A549 (cell line): ENCODE measurements around the gene PRKCE. TPM values are rescaled to one million over a fixed set of nuclear protein-coding genes. Genes with fewer than 3 reads are reported as not detected.
A peak's percentile ranks its signal among the peaks of the same experiment; 100 is the strongest.

Source experiments
- ATAC-seq, 2 experiments: fragments of 200-7000 bp in 1 of 2; fragments of >200 bp in 1 of 2; cut with Nextera tagmentation in 1 of 2; cut with Tn5 transposase in 1 of 2; 3 replicates each; pipeline versions ENCODE4 v1.8.0 to v1.9.1; 2018 to 2020; ENCODE audit warnings: mild to moderate bottlenecking in 1 of 2, moderate library complexity in 1 of 2
- CTCF ChIA-PET: fragments of 300-600 bp; sonication (Branson Sonifier 250); formaldehyde crosslinking; extraction: SDS; loops from one replicate; lab custom pipeline; 2021; ENCODE audit warnings: antibody characterized with exemption, inconsistent platforms; lab: Yijun Ruan, JAX
- POLR2A ChIA-PET: fragments of 350-600 bp; formaldehyde crosslinking; extraction: SDS; loops from one replicate; lab custom pipeline; 2021; ENCODE audit warnings: antibody characterized with exemption, inconsistent platforms; lab: Yijun Ruan, JAX
- DNase-seq, 2 experiments: peaks; one replicate each; pipeline versions ENCODE4 v3.0.0 to v3.0.0-alpha.2; 2011 to 2016; ENCODE audit warnings: low read depth in 1 of 2, low spot score in 1 of 2
- FAIRE-seq: peaks from 2 replicates; lab custom pipeline; 2011; peaks lifted over from hg19 to GRCh38; lab: Jason Lieb, UNC
- H3K27ac ChIP-seq, 2 experiments: fragments of >200 bp; sonication (Bioruptor Twin); formaldehyde crosslinking; 3 replicates each; pipeline ENCODE4 v1.5.1; 2016 to 2017
- H3K4me1 ChIP-seq: fragments of >200 bp; sonication (Bioruptor Twin); formaldehyde crosslinking; 3 replicates; pipeline ENCODE4 v1.6.1; 2016
- H3K4me2 ChIP-seq: fragments of >200 bp; sonication (Bioruptor Twin); formaldehyde crosslinking; 3 replicates; pipeline ENCODE4 v1.6.1; 2016
- H3K4me3 ChIP-seq: fragments of >200 bp; sonication (Bioruptor Twin); formaldehyde crosslinking; 3 replicates; pipeline ENCODE4 v1.5.1; 2016
- H3K9me3 ChIP-seq: fragments of >200 bp; sonication (Bioruptor Twin); formaldehyde crosslinking; 3 replicates; pipeline ENCODE4 v1.6.1; 2016
- BHLHE40 ChIP-seq: IDR thresholded peaks from 2 replicates; pipeline ENCODE4 v1.6.1; 2012; ENCODE audit warnings: low read depth, low read length, inconsistent platforms
- CEBPB ChIP-seq, 2 experiments: fragments of >200 bp in 1 of 2; sonication (Bioruptor Twin) in 1 of 2; formaldehyde crosslinking in 1 of 2; IDR thresholded peaks; 2 replicates each; pipeline ENCODE4 v1.6.1; 2012 to 2016
- EHMT2 ChIP-seq: fragments of 200-600 bp; sonication (generic); IDR thresholded peaks from 2 replicates; pipeline ENCODE4 v1.6.1; 2016; ENCODE audit warnings: antibody characterized with exemption, low read depth, mild to moderate bottlenecking, moderate library complexity
- ESRRA ChIP-seq: fragments of 150-350 bp; IDR thresholded peaks from 2 replicates; pipeline ENCODE4 v1.6.1; 2014; ENCODE audit warnings: mild to moderate bottlenecking, low read length, borderline replicate concordance
- FOSB ChIP-seq: fragments of 250-450 bp; sonication (Bioruptor Pico); IDR thresholded peaks from 2 replicates; pipeline ENCODE4 v1.5.0; 2020; ENCODE audit warnings: mild to moderate bottlenecking, moderate library complexity
- FOXS1 ChIP-seq: fragments of 250-450 bp; sonication (Bioruptor Pico); IDR thresholded peaks from 2 replicates; pipeline ENCODE4 v1.5.0; 2020; ENCODE audit warnings: mild to moderate bottlenecking, moderate library complexity
- HDAC2 ChIP-seq: fragments of 200-600 bp; sonication (generic); IDR thresholded peaks from 2 replicates; pipeline ENCODE4 v1.6.1; 2016
- HEYL ChIP-seq: fragments of 250-450 bp; sonication (Bioruptor Pico); IDR thresholded peaks from 2 replicates; pipeline ENCODE4 v1.8.0; 2021; ENCODE audit warnings: mild to moderate bottlenecking, moderate library complexity
- HOXB13 ChIP-seq: fragments of 250-450 bp; sonication (Bioruptor Pico); IDR thresholded peaks from 2 replicates; pipeline ENCODE4 v1.5.0; 2020; ENCODE audit warnings: low read depth, mild to moderate bottlenecking, moderate library complexity
- HOXB5 ChIP-seq: fragments of 250-450 bp; sonication (Bioruptor Pico); IDR thresholded peaks from 2 replicates; pipeline ENCODE4 v1.5.0; 2020; ENCODE audit warnings: mild to moderate bottlenecking, moderate library complexity
- JUN ChIP-seq, 2 experiments: fragments of >200 bp; sonication (Bioruptor Twin); formaldehyde crosslinking; IDR thresholded peaks; 2 replicates in 1 of 2; 3 replicates in 1 of 2; pipeline ENCODE4 v1.6.1; 2016 to 2017
- JUNB ChIP-seq: fragments of >200 bp; sonication (Bioruptor Twin); formaldehyde crosslinking; IDR thresholded peaks from 2 replicates; pipeline ENCODE4 v1.6.1; 2016
- KDM1A ChIP-seq: fragments of 200-600 bp; sonication (generic); IDR thresholded peaks from 2 replicates; pipeline ENCODE4 v1.6.1; 2016; ENCODE audit warnings: low read depth, mild to moderate bottlenecking
- KDM5A ChIP-seq: fragments of 200-600 bp; sonication (generic); IDR thresholded peaks from 2 replicates; pipeline ENCODE4 v1.6.1; 2016; ENCODE audit warnings: antibody characterized with exemption, mild to moderate bottlenecking
- MAX ChIP-seq: IDR thresholded peaks from 2 replicates; pipeline ENCODE4 v1.6.1; 2012
- MAZ ChIP-seq: fragments of 150-350 bp; IDR thresholded peaks from 2 replicates; pipeline ENCODE4 v1.6.1; 2014; ENCODE audit warnings: antibody characterized with exemption, low read depth, low read length, borderline replicate concordance
- MYC ChIP-seq: IDR thresholded peaks from 2 replicates; pipeline ENCODE4 v1.6.1; 2012; ENCODE audit warnings: mild to moderate bottlenecking, inconsistent platforms, low read length, improper control_type of control experiment, borderline replicate concordance
- NR3C1 ChIP-seq: fragments of >200 bp; sonication (Bioruptor Twin); formaldehyde crosslinking; IDR thresholded peaks from 3 replicates; pipeline ENCODE4 v1.6.1; 2017
- PHF8 ChIP-seq: fragments of 200-600 bp; sonication (generic); IDR thresholded peaks from 2 replicates; pipeline ENCODE4 v1.6.1; 2016; ENCODE audit warnings: low read depth, mild to moderate bottlenecking, antibody characterized with exemption, moderate library complexity, borderline replicate concordance
- RAD21 ChIP-seq, 2 experiments: fragments of >200 bp in 1 of 2; sonication (Bioruptor Twin) in 1 of 2; formaldehyde crosslinking in 1 of 2; IDR thresholded peaks in 1 of 2; conservative IDR thresholded peaks in 1 of 2; 2 replicates in 1 of 2; 3 replicates in 1 of 2; pipeline ENCODE4 v1.6.1; 2012 to 2018; ENCODE audit warnings: inconsistent platforms in 1 of 2
- RARB ChIP-seq: fragments of 250-450 bp; sonication (Bioruptor Pico); IDR thresholded peaks from 2 replicates; pipeline ENCODE4 v1.8.0; 2021; ENCODE audit warnings: mild to moderate bottlenecking, moderate library complexity
- REST ChIP-seq: fragments of 200-600 bp; sonication (generic); IDR thresholded peaks from 2 replicates; pipeline ENCODE4 v1.6.1; 2016; ENCODE audit warnings: antibody characterized with exemption, mild to moderate bottlenecking, moderate library complexity
- TP53 ChIP-seq: fragments of 250-450 bp; sonication (Bioruptor Pico); IDR thresholded peaks from 2 replicates; pipeline ENCODE4 v1.5.0; 2021; ENCODE audit warnings: mild to moderate bottlenecking, moderate library complexity
- ZC3H11A ChIP-seq: fragments of 450-650 bp; IDR thresholded peaks from 2 replicates; pipeline ENCODE4 v1.6.1; 2014; ENCODE audit warnings: antibody characterized with exemption, mild to moderate bottlenecking
- ZNF302 ChIP-seq: fragments of 250-450 bp; sonication (Bioruptor Pico); IDR thresholded peaks from 2 replicates; pipeline ENCODE4 v1.9.0; 2021; ENCODE audit warnings: inconsistent platforms, mild to moderate bottlenecking, moderate library complexity
- WGBS: methylation state at CpG from one replicate; pipeline ENCODE4 v1.1.6; 2017; ENCODE audit errors: missing lambda C conversion rate; 5-methylcytosine and 5-hydroxymethylcytosine counted together
- polyA plus RNA-seq, 4 experiments: library from polyadenylated mRNA; depleted of rRNA in 3 of 4; stranded (reverse); fragments of >200 nt; fragmentation: RNase III in 1 of 4; extraction: RNeasy Plus Mini Kit Qiagen cat#74134 plus additional on column Dnase treatment in 1 of 4; gene quantifications; 2 replicates in 3 of 4; 3 replicates in 1 of 4; pipeline ENCODE4 v1.2.3, GENCODE V29; 2011 to 2017

The PRKCE gene
- polyA plus RNA-seq, 2 of the 4 experiments (the other 2 are of a cell fraction), result 11.5 to 12.0 TPM

- no peak overlapping the region for H3K4me2 ChIP-seq
- POLR2A ChIA-PET, result no interaction called here
- H3K9me3 ChIP-seq, result no peaks in the 10 kb centered on the region
- FAIRE-seq, result no peak
- 0 out of 2 replicates have a peak, but pooled peaks have one; percentile 52 for TF ChIP-seq KDM1A
- no peak for TF ChIP-seq CEBPB (IDR thresholded peaks at IDR 0.05)
- no peak for TF ChIP-seq FOSB
- CTCF ChIA-PET, result interaction anchor here (0.8 to 2.8 kb wide), 5 partner anchors 10 to 187 kb away, joined by 3 to 10 read pairs (median 3); no protein-coding TSS in a partner anchor
- WGBS, result 67% methylated on average over 8 of the region's 8 CpGs
- DNase-seq, result no peak
- no peak for ATAC-seq
- H3K4me1 ChIP-seq, result no peaks in the 10 kb centered on the region
- no peak overlapping the region for H3K4me3 ChIP-seq
- H3K27ac ChIP-seq, result no peak overlapping the region
Measured at GRCh38 chr2:45806563-45807358, 155.3 kb downstream of the PRKCE start.

GRCh38 chr2:45808294-45808800 is 156.9 kb downstream of the PRKCE start:
- Histone ChIP-seq H3K4me1 (no peaks in the 10 kb centered on the region), H3K4me3 (no peak overlapping the region), H3K9me3 (no peaks in the 10 kb centered on the region), H3K4me2 (no peak overlapping the region), H3K27ac (no peak overlapping the region)
- FAIRE-seq (no peak), ATAC-seq (no peak), DNase-seq (no peak)
- ChIA-PET POLR2A (no interaction called here), CTCF (interaction anchor here (0.8 to 1.5 kb wide), 4 partner anchors 12 to 128 kb away, joined by 3 to 8 read pairs (median 3); no protein-coding TSS in a partner anchor)
- TF ChIP-seq MAX (no peak), RARB (no peak), EHMT2 (no peak), HOXB5 (CRISPR knock-in tag) (no peak), ESRRA (no peak), MYC (no peak), HDAC2 (no peak), JUNB (no peak), REST (no peak), JUN (IDR thresholded peaks at IDR 0.05) (no peak), KDM5A (no peak), KDM1A (no peak), ZC3H11A (no peak), HEYL (no peak), NR3C1 (no peak), FOXS1 (CRISPR knock-in tag) (no peak)
- 87% methylated on average over 4 of the region's 4 CpGs for WGBS

- DNase-seq, result no peak
- TF ChIP-seq RAD21 (conservative IDR thresholded peaks at IDR 0.05 in 1 of 2, IDR thresholded peaks at IDR 0.05 in 1 of 2), result no peak
- no peak for TF ChIP-seq KDM5A
- TF ChIP-seq MAZ, result no peak
- TF ChIP-seq MYC, result no peak
- TF ChIP-seq BHLHE40, result no peak
- no peak for TF ChIP-seq HOXB13
- TF ChIP-seq TP53, result no peak
- no peak for TF ChIP-seq ZNF302
- TF ChIP-seq PHF8, result no peak
- Histone ChIP-seq H3K4me2 (no peak overlapping the region), H3K27ac (no peak overlapping the region), H3K4me1 (no peaks in the 10 kb centered on the region), H3K4me3 (no peak overlapping the region), H3K9me3 (no peaks in the 10 kb centered on the region)
- 85% methylated on average over 4 of the region's 4 CpGs for WGBS
- no peak for FAIRE-seq
- ChIA-PET CTCF (interaction anchor here (1.3 to 1.5 kb wide), 3 partner anchors 13 to 127 kb away, joined by 3 to 8 read pairs (median 3); no protein-coding TSS in a partner anchor), POLR2A (no interaction called here)
- ATAC-seq, result no peak
Measured at GRCh38 chr2:45809205-45809604, 157.7 kb downstream of the PRKCE start.
